GM21447 (cell line): Measurements from ENCODE around the gene SIRPA.
"Not testable (repeated sequence)": the region's sequence is repeated elsewhere in the genome, so short reads cannot be mapped to it uniquely, and the experiment has no call there.

Experiments used
- ATAC-seq: cut with Tn5 transposase; IDR thresholded peaks from one replicate; pipeline ENCODE4 v1.9.1; 2021; ENCODE audit not compliant: unreplicated experiment

Gene SIRPA

DNA sequence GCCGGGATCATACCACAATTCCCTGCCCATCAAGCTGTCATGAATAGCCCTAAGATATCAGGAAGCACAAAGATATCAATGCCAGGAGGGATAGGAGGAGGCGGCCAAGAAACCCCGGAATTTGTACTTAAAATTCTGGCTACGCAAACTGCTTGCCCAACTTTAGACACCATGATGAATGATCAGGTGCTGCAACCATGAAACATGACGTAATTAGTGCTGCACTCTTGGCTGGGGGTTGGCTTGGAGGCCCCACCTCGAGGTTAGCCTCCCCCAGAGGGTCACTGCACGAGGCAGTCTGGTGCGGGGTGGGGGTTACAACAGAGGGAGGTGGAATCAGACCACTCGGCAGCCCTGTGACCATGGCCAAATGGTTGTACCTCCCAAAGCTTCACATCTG, 8.9 kb downstream of the SIRPA start:
- no peak for ATAC-seq

DNA sequence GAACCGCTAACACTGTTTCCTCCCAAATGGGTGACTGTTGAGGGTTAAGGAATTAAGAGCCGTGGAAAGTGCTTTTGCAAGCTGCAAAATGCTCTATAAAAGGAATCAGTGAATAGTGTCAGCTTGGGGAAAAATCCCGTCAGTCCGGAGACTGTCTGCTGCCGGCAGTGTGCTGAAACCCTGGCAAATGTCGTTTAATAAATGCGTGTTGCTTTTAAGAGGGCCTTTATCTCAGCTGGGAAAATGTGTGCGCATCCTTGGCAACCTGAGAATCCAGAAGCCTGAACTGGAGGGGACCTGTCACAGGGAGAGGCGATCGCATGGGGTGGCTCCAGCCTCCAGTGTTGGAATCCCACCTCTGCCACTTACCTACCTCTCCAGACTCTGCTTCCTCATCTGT, 9.8 kb downstream of the SIRPA start:
- ATAC-seq = no peak

DNA sequence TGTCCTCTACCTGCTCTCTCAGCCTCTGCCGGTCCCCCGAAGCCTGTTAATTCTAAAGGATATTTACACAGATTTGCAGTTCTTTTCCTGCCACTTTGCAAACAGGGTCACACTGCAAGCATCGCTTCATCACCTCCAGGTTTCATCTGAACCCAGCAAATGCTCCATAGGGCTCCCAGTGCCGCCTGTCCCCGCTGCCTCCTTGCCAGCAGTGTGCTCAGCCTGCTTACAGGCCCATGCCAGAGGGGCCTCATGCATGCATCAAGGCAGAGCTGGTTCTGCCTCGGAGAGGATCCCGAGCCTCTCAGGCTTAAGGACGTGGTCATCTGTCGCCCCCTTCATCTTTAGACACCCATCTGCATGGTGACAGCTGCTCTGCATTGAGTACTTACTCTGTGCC, 10.5 kb downstream of the SIRPA start:
- no peak for ATAC-seq

- no peak for ATAC-seq
Measured at GRCh38 chr20:1906361-1907051, 11.3 kb downstream of the SIRPA start.

- no peak for ATAC-seq
Measured at GRCh38 chr20:1907586-1907985, 12.4 kb downstream of the SIRPA start.

DNA sequence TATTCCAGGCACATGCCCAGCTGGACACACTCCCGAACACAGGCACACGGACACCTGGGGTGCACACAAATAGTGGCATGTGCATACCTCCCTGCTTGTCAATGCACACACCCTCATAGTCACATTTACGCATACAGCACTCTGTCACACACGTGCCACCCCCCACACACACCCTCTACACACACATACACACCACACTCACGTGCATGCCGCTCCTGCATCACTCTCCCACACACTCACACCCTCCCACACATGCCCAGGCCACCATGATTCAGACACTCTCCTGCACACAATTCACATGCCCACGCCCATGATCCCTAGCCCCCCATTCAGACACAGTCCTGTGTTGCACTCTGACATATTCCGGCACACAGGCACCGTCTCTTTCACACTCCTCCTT, 13.0 kb downstream of the SIRPA start:
- no peak for ATAC-seq

DNA sequence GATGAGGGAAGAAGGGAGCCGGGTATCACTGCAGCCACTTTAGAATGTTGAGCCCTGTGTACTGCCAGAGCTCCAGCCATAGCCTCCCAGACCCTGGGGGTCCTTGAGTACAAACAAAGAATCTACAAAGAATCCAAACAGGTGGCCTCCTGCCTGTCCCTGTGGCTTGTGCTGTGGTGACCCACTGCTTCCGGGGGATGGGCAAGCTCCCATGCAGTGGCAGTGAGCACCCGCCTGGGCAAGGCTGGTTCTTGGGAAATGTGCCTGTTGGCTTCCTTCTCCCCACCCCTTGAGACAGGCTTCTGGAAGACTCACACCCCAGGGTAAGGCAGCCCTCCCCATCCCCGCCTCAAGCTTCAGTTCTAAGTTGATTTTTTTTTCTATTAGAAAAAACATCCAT, 13.9 kb downstream of the SIRPA start:
- ATAC-seq = no peak

GRCh38 chr20:1911536-1911935, 16.3 kb downstream of the SIRPA start:
- ATAC-seq = no peak

DNA sequence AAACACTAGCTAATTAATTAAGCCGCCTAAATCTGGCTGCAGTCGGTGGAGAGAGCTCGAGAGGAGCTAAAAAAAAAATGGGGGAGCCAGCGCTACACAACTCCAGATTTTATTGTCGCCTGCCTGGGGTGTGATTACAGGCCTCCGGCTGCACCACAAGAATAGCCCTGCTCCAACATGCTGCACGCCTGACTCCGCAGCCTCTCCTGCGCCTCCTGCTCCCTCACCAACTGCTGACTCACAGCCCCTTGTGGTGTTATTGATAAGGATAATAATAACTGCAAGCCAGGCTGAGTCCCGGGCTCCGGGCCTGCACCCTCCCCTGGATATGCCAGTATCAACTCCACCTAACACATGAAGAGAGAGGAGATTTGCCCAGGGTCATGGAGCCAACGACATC, 16.8 kb downstream of the SIRPA start:
- ATAC-seq = no peak

- ATAC-seq = no peak
Measured at GRCh38 chr20:1912646-1913045, 17.4 kb downstream of the SIRPA start.

- not testable (repeated sequence) for ATAC-seq
Measured at GRCh38 chr20:1915233-1915632, 20.0 kb downstream of the SIRPA start.

GRCh38 chr20:1915725-1916124, 20.5 kb downstream of the SIRPA start:
- ATAC-seq = no peak

DNA sequence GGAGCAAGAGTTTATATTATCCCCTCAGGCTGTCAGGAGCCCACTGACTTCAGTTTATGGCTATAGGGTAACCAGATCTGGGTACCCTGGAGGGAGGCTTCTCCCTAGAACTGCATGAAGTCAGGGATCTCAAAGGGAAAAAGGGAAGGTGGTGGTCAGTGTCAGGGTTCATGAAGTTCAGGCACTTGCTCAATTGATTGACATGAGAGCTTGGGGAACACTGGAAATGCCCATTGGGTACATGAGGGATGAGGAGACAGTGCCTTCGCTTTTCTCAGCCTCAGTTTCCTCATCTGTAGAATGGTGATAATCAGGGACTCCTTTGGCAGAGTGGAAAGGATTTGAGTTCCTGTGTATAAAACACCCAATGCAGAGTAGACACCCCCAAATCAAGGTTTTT, 22.6 kb downstream of the SIRPA start:
- no peak for ATAC-seq

GRCh38 chr20:1918491-1919165, 23.4 kb downstream of the SIRPA start:
- no peak for ATAC-seq

- no peak for ATAC-seq
Measured at GRCh38 chr20:1920252-1920651, 25.0 kb downstream of the SIRPA start.

DNA sequence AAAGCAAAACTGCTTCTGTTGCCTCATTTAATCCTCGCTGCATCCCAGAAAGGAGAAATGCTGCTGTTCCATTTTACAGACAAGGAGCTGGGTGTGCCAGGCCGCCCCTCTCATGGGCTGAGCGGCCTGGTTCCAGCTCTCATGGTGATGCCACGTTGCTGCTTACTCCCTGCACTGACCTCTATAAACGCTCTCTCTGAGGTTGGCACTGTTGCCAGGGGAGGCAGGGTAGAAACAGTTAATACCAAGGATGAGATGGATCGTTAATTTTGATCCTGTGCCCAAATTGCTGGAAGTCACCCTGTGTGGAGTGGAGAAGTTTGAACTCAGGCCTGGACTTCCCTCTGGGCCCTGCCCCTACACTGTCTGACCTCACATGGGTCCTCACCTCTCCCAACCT, 25.6 kb downstream of the SIRPA start:
- no peak for ATAC-seq

DNA sequence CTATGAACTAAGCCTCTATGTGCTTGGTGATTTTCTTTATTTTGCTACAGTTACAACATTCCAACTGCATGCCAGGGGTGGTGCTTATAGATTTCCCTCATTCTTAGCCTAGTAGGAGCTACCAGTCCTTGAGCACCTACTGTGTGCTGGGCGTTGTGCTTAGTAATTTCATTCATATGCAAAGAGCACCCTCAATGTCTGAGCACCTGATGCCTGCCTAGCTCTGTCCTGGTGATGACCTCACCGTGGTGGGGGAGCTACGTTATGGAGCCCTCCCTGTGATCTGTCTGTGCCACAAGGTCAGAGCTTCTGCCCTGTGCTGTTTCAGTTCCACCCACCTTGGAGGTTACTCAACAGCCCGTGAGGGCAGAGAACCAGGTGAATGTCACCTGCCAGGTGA, 26.8 kb downstream of the SIRPA start:
- ATAC-seq = not testable (repeated sequence)

DNA sequence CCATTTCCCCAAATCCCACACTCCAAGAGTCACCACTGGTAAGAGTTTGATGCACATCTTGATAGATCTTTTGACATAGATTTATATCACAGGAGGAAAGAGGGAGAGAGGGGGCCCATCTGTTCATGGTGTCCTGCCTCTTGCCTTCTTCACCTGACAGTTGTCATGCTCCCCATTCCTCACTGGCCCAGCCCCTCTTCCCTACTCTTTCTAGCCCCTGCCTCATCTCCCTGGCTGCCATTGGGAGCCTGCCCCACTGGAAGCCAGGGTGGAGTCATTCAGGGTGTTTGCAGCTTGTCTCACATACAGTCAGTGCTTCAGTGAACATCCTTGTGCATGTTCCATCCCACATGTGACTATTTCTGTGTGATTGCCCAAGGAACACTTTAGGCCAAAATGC, 27.6 kb downstream of the SIRPA start:
- ATAC-seq = no peak

DNA sequence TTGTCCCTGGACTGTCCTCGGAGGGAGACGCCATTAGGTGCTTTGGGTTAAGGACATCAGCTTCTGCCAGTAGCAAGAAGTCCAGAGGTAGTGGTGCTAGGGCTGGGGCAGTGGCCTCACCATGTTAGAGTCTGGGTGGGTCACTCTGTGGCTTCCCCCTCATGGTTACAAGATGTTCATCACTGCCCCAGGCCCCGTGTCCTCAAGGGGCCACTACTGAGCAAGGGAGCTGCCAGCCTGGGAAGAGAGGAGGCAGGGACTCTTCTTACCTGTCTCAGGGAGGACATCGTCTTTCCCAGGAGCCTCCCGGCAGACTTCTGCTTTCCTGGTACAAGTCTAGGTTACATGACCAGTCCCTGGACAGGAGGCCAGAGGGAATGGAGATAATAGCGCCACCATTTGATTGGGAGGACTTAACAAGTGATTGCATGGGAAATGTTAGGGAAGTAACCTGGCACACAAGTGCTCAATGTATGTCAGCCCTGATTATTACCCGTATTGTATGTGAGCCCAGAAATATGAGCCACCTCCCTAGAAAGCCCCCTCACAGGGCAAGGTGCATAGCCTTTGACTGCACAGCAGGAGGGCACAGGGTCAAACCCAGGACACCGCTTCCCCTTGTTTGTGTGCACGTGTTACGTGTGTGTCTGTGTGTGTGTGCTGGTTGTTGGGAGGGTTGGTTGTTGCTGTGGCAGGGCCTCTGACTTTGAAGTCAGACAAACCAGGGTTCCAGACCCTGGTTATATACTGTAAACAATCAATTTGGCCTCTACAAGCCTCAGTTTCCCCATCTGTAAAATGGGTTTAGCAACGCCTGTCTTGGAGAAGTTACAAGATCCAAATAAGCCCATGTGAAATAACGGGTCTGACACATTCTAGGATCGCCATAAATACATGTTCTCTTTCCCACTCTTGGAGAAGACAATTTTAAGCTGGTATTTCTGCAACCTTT, 30.0 kb downstream of the SIRPA start:
- ATAC-seq = no peak

- ATAC-seq = no peak
Measured at GRCh38 chr20:1926237-1926636, 31.0 kb downstream of the SIRPA start.

GRCh38 chr20:1927217-1927616, 32.0 kb downstream of the SIRPA start:
- ATAC-seq = no peak

GRCh38 chr20:1928154-1928553, 32.9 kb downstream of the SIRPA start:
- no peak for ATAC-seq
